ENCODE measurements around the gene LAMTOR1. TPM values are rescaled to one million over a fixed set of nuclear protein-coding genes. Genes with fewer than 3 reads are reported as not detected.

The LAMTOR1 gene
- total RNA-seq, 1 donor from 2014 or later: 100 TPM

GRCh38 chr11:72124046-72124445, 20.9 kb upstream of the LAMTOR1 start:
- H3K4me1 ChIP-seq: no peaks in the 10 kb centered on the region
- TF ChIP-seq, protein P1, sequence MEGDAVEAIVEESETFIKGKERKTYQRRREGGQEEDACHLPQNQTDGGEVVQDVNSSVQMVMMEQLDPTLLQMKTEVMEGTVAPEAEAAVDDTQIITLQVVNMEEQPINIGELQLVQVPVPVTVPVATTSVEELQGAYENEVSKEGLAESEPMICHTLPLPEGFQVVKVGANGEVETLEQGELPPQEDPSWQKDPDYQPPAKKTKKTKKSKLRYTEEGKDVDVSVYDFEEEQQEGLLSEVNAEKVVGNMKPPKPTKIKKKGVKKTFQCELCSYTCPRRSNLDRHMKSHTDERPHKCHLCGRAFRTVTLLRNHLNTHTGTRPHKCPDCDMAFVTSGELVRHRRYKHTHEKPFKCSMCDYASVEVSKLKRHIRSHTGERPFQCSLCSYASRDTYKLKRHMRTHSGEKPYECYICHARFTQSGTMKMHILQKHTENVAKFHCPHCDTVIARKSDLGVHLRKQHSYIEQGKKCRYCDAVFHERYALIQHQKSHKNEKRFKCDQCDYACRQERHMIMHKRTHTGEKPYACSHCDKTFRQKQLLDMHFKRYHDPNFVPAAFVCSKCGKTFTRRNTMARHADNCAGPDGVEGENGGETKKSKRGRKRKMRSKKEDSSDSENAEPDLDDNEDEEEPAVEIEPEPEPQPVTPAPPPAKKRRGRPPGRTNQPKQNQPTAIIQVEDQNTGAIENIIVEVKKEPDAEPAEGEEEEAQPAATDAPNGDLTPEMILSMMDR (IDR thresholded peaks at IDR 0.05): no peak
- H3K9me3 ChIP-seq: no peaks in the 10 kb centered on the region
- DNase-seq: no peak
- no peaks in the 10 kb centered on the region for H3K27me3 ChIP-seq
- H3K4me3 ChIP-seq: no peak overlapping the region
- no peak for ATAC-seq
- intact Hi-C loops (cut with DNase I): no loop called here
- H3K27ac ChIP-seq: no peak overlapping the region
- no peaks in the 10 kb centered on the region for H3K36me3 ChIP-seq

DNA sequence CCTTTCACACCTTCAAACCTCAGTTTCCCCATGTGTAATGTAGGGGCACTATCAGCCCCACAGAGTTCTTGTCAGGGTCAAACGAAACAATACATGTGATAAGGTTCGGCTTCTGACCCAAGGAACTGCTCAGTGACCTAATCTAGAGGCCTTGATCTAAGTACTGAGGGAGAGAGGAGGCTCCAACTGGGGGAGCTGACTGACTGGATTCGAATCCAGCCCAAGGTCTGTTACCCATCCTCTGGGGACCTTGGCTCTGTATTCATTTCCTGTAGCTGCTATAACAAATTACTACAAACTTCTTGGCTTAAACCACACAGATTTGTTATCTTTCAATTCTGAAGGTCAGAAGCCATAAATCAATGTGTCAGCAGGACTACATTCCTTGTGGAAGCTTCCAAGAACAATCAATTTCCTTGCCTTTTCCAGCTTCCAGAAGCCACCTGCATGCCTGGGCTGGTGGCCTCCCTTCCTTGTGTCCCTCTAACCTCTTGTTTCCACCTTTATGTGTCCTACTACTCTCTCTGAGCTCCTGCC, 20.1 kb upstream of the LAMTOR1 start:
- no peaks in the 10 kb centered on the region for H3K27me3 ChIP-seq
- H3K4me1 ChIP-seq: no peaks in the 10 kb centered on the region
- no peaks in the 10 kb centered on the region for H3K9me3 ChIP-seq
- DNase-seq (no peak), ATAC-seq (no peak)
- TF ChIP-seq, protein P1 (IDR thresholded peaks at IDR 0.05): no peak
- no peak overlapping the region for H3K4me3 ChIP-seq
- intact Hi-C loops (cut with DNase I): no loop called here
- no peaks in the 10 kb centered on the region for H3K36me3 ChIP-seq
- H3K27ac ChIP-seq: no peak overlapping the region

DNA sequence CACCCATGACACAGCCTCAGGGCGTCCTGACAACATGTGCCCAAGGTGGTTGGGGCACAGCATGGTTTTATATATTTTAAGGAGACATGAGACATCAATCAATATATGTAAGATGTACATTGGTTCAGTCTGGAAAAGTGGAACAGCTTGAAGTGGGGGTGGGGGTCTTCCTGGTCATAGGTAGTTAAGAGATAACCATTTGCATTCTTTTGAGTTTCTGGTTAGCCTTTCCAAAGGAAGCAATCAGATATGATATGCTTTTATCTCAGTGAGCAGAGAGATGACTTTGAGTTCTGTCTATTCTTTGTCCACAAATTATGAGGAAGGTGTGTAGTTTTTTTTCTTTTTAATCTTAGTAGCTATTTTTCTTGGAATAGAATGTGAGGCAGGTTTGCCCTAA, 19.5 kb upstream of the LAMTOR1 start:
- no peaks in the 10 kb centered on the region for H3K4me1 ChIP-seq
- no peak overlapping the region for H3K27ac ChIP-seq
- H3K4me3 ChIP-seq: no peak overlapping the region
- TF ChIP-seq, protein P1 (IDR thresholded peaks at IDR 0.05): no peak
- ATAC-seq: no peak
- no peaks in the 10 kb centered on the region for H3K36me3 ChIP-seq
- no peak for DNase-seq
- no peaks in the 10 kb centered on the region for H3K27me3 ChIP-seq
- H3K9me3 ChIP-seq: no peaks in the 10 kb centered on the region
- intact Hi-C loops (cut with DNase I): no loop called here

- TF ChIP-seq, protein P1 (IDR thresholded peaks at IDR 0.05): no peak
- DNase-seq (no peak), ATAC-seq (no peak)
- no peaks in the 10 kb centered on the region for H3K9me3 ChIP-seq
- intact Hi-C loops (cut with DNase I): no loop called here
- no peak overlapping the region for H3K4me3 ChIP-seq
- H3K4me1 ChIP-seq: no peaks in the 10 kb centered on the region
- H3K27ac ChIP-seq: no peak overlapping the region
- H3K27me3 ChIP-seq: no peaks in the 10 kb centered on the region
- no peaks in the 10 kb centered on the region for H3K36me3 ChIP-seq
These were observed 17.8 kb upstream of the LAMTOR1 start for GRCh38 chr11:72120930-72121329.

GRCh38 chr11:72119198-72119597, 16.1 kb upstream of the LAMTOR1 start:
- H3K4me3 ChIP-seq: no peak overlapping the region
- intact Hi-C loops (cut with DNase I): no loop called here
- TF ChIP-seq, protein P1 (IDR thresholded peaks at IDR 0.05): no peak
- H3K9me3 ChIP-seq: no peaks in the 10 kb centered on the region
- no peak overlapping the region for H3K27ac ChIP-seq
- DNase-seq: no peak
- peak; percentile 42 for ATAC-seq
- H3K27me3 ChIP-seq: no peaks in the 10 kb centered on the region
- no peaks in the 10 kb centered on the region for H3K36me3 ChIP-seq
- no peaks in the 10 kb centered on the region for H3K4me1 ChIP-seq
